H9 (cell line): Measurements from ENCODE around the gene LRP5. TPM values are rescaled to one million over a fixed set of nuclear protein-coding genes. Genes with fewer than 3 reads are reported as not detected.

Experiments used
- DNase-seq: peaks from one replicate; pipeline ENCODE4 v3.0.0-alpha.2; 2017
- H2AFZ ChIP-seq: one replicate; pipeline ENCODE4 v1.6.1; 2013; ENCODE audit warnings: mild to moderate bottlenecking, low read length, control low read depth, moderate library complexity
- H2AK5ac ChIP-seq: 2 replicates; pipeline ENCODE4 v1.6.1; 2013; ENCODE audit warnings: low read length, control low read depth, mixed read lengths; ENCODE audit not compliant: insufficient read length
- H2BK120ac ChIP-seq: one replicate; pipeline ENCODE4 v1.6.1; 2013; ENCODE audit warnings: low read depth, mild to moderate bottlenecking, low read length, control low read depth, inconsistent platforms; ENCODE audit not compliant: poor library complexity, severe bottlenecking
- H2BK12ac ChIP-seq: 2 replicates; pipeline ENCODE4 v1.6.1; 2013; ENCODE audit warnings: low read length, control low read depth, mixed read lengths, low read depth; ENCODE audit not compliant: insufficient read length
- H2BK15ac ChIP-seq: 2 replicates; pipeline ENCODE4 v1.6.1; 2013; ENCODE audit warnings: low read depth, low read length, control low read depth
- H2BK20ac ChIP-seq: one replicate; pipeline ENCODE4 v1.6.1; 2013; ENCODE audit warnings: low read depth, mild to moderate bottlenecking, low read length, control low read depth, inconsistent platforms; ENCODE audit not compliant: poor library complexity, severe bottlenecking
- H2BK5ac ChIP-seq: 2 replicates; pipeline ENCODE4 v1.6.1; 2013; ENCODE audit warnings: low read length, control low read depth, mixed read lengths; ENCODE audit not compliant: insufficient read length
- H3K14ac ChIP-seq: 2 replicates; pipeline ENCODE4 v1.6.1; 2013; ENCODE audit warnings: low read length, control low read depth; ENCODE audit not compliant: insufficient read depth
- H3K18ac ChIP-seq: 2 replicates; pipeline ENCODE4 v1.6.1; 2013; ENCODE audit warnings: low read depth, mild to moderate bottlenecking, mixed read lengths, low read length, control low read depth; ENCODE audit not compliant: insufficient read length
- H3K23ac ChIP-seq: 2 replicates; pipeline ENCODE4 v1.6.1; 2013; ENCODE audit warnings: low read length, control low read depth, mixed read lengths, low read depth; ENCODE audit not compliant: insufficient read length
- H3K23me2 ChIP-seq: 2 replicates; pipeline ENCODE4 v1.6.1; 2013; ENCODE audit warnings: low read depth, mild to moderate bottlenecking, mixed read lengths, low read length, control low read depth; ENCODE audit not compliant: insufficient read length, poor library complexity, severe bottlenecking
- H3K27ac ChIP-seq: 2 replicates; pipeline ENCODE4 v1.5.1; 2013; ENCODE audit warnings: low read length, control low read depth, mixed read lengths, low read depth; ENCODE audit not compliant: insufficient read length
- H3K27me3 ChIP-seq: 2 replicates; pipeline ENCODE4 v1.6.1; 2013; ENCODE audit warnings: low read length, control low read depth, inconsistent platforms; ENCODE audit not compliant: insufficient read depth
- H3K4ac ChIP-seq: 2 replicates; pipeline ENCODE4 v1.6.1; 2013; ENCODE audit warnings: low read depth, mild to moderate bottlenecking, control low read depth, inconsistent platforms, low read length, moderate library complexity
- H3K4me1 ChIP-seq: 2 replicates; pipeline ENCODE4 v1.6.1; 2013; ENCODE audit warnings: low read length, control low read depth, inconsistent platforms; ENCODE audit not compliant: insufficient read depth
- H3K4me2 ChIP-seq: 2 replicates; pipeline ENCODE4 v1.6.1; 2013; ENCODE audit warnings: low read length, control low read depth, mixed read lengths; ENCODE audit not compliant: insufficient read length, insufficient read depth
- H3K56ac ChIP-seq: 2 replicates; pipeline ENCODE4 v1.6.1; 2013; ENCODE audit warnings: low read depth, mild to moderate bottlenecking, mixed read lengths, low read length, control low read depth; ENCODE audit not compliant: insufficient read length
- H3K79me1 ChIP-seq: 2 replicates; pipeline ENCODE4 v1.6.1; 2013; ENCODE audit warnings: low read depth, mild to moderate bottlenecking, moderate library complexity, low read length, control low read depth, inconsistent platforms; ENCODE audit not compliant: insufficient read depth, poor library complexity, severe bottlenecking
- H3K79me2 ChIP-seq: 2 replicates; pipeline ENCODE4 v1.6.1; 2013; ENCODE audit warnings: low read length, control low read depth, inconsistent platforms; ENCODE audit not compliant: insufficient read depth
- H3K9ac ChIP-seq: 2 replicates; pipeline ENCODE4 v1.6.1; 2013; ENCODE audit warnings: low read length, control low read depth, mixed read lengths; ENCODE audit not compliant: insufficient read length; ENCODE audit errors: extremely low read depth
- H3K9me3 ChIP-seq: one replicate; pipeline ENCODE4 v1.6.1; 2013; ENCODE audit warnings: low read depth, low read length, inconsistent platforms; ENCODE audit not compliant: control insufficient read depth
- H3T11ph ChIP-seq: one replicate; pipeline ENCODE4 v1.6.1; 2013; ENCODE audit warnings: mild to moderate bottlenecking, low read length, control low read depth, inconsistent platforms
- H4K20me1 ChIP-seq: one replicate; pipeline ENCODE4 v1.6.1; 2013; ENCODE audit not compliant: control insufficient read depth, insufficient read length, insufficient read depth
- H4K5ac ChIP-seq: 2 replicates; pipeline ENCODE4 v1.6.1; 2013; ENCODE audit warnings: low read depth, mild to moderate bottlenecking, mixed read lengths, low read length, control low read depth; ENCODE audit not compliant: insufficient read length
- H4K8ac ChIP-seq: replicated peaks from 2 replicates; pipeline ENCODE4 v1.6.1; 2013; ENCODE audit warnings: low read length, control low read depth, mixed read lengths, low read depth; ENCODE audit not compliant: insufficient read length
- H4K91ac ChIP-seq: 2 replicates; pipeline ENCODE4 v1.6.1; 2013; ENCODE audit warnings: low read depth, mild to moderate bottlenecking, moderate library complexity, mixed read lengths, low read length, control low read depth; ENCODE audit not compliant: insufficient read length
- H3K27ac Mint-ChIP-seq, 3 experiments: 2 replicates in 2 of 3; 3 replicates in 1 of 3; pipeline ENCODE4 v1.8.0; 2020 to 2021; ENCODE audit warnings: mixed read lengths in 3 of 3, mild to moderate bottlenecking in 1 of 3, moderate library complexity in 1 of 3
- H3K27me3 Mint-ChIP-seq: 2 replicates; pipeline ENCODE4 v1.8.0; 2021; ENCODE audit warnings: low read depth, mild to moderate bottlenecking, moderate library complexity, mixed read lengths
- H3K36me3 Mint-ChIP-seq, 3 experiments: 2 replicates in 2 of 3; 3 replicates in 1 of 3; pipeline ENCODE4 v1.8.0; 2020 to 2021; ENCODE audit warnings: low read depth in 3 of 3, mixed read lengths in 3 of 3; ENCODE audit not compliant: insufficient read depth in 1 of 3
- H3K4me1 Mint-ChIP-seq, 2 experiments: 2 replicates each; pipeline ENCODE4 v1.8.0; 2020; ENCODE audit warnings: mixed read lengths in 2 of 2
- H3K4me3 Mint-ChIP-seq, 2 experiments: 2 replicates in 1 of 2; 3 replicates in 1 of 2; pipeline ENCODE4 v1.8.0; 2020 to 2021; ENCODE audit warnings: mild to moderate bottlenecking in 2 of 2, mixed read lengths in 2 of 2, moderate library complexity in 1 of 2
- H3K9me3 Mint-ChIP-seq, 2 experiments: 2 replicates in 1 of 2; 3 replicates in 1 of 2; pipeline ENCODE4 v1.8.0; 2020; ENCODE audit warnings: mild to moderate bottlenecking in 2 of 2, mixed read lengths in 2 of 2, moderate library complexity in 1 of 2
- CTCF ChIP-seq: fragments of 200-600 bp; sonication (generic); conservative IDR thresholded peaks from 3 replicates; pipeline ENCODE4 v1.8.0; 2021; ENCODE audit warnings: antibody characterized with exemption, mild to moderate bottlenecking
- WGBS: extraction: QIAGEN DNeasy Blood & Tissue Kit; methylation state at CpG from one replicate; pipeline ENCODE4 v1.1.7; 2013; ENCODE audit warnings: missing lambda C conversion rate, low lambda C conversion rate, mixed read lengths; ENCODE audit not compliant: insufficient read length; ENCODE audit errors: extremely low coverage; 5-methylcytosine and 5-hydroxymethylcytosine counted together
- total RNA-seq: library from RNA; stranded (reverse); gene quantifications from 2 replicates; pipeline ENCODE4 v1.2.1, GENCODE V29; 2021

LRP5 gene
- total RNA-seq, 1 experiment from 2014 or later, result 38.4 TPM

- no peaks in the 10 kb centered on the region for H3K79me1 ChIP-seq
- peak overlapping the region; percentile 66 to 89 (median 85); a peak in 2 of 7 replicates for H3K27ac Mint-ChIP-seq
- TF ChIP-seq CTCF, result no peak
- H2BK5ac ChIP-seq, result no peak overlapping the region
- H3K9me3 ChIP-seq, result no peaks in the 10 kb centered on the region
- no peaks in the 10 kb centered on the region for H3K4me1 ChIP-seq
- H3K36me3 Mint-ChIP-seq, result peaks cover 5 to 14% (median 8%) of the 10 kb centered on the region in 3 experiments; a peak in 5 of 7 replicates
- no peak overlapping the region for H4K5ac ChIP-seq
- no peak overlapping the region for H2BK15ac ChIP-seq
- no peak overlapping the region for H2BK12ac ChIP-seq
- H4K20me1 ChIP-seq, result no peaks in the 10 kb centered on the region
- no peak overlapping the region for H4K91ac ChIP-seq
- no peak overlapping the region for H2BK120ac ChIP-seq
- H2AK5ac ChIP-seq, result no peak overlapping the region
- 0 out of 4 replicates have a peak, but pooled peaks cover 0 to 2% of the 10 kb centered on the region in 2 experiments for H3K4me1 Mint-ChIP-seq
- H3K14ac ChIP-seq, result no peak overlapping the region
- H3K9me3 Mint-ChIP-seq, result no peaks in the 10 kb centered on the region
- H3K23me2 ChIP-seq, result no peaks in the 10 kb centered on the region
- H4K8ac ChIP-seq, result no peak overlapping the region
- no peaks in the 10 kb centered on the region for H3K27me3 Mint-ChIP-seq
- no peak overlapping the region for H3T11ph ChIP-seq
- H3K27me3 ChIP-seq, result no peaks in the 10 kb centered on the region
- no peak overlapping the region for H3K27ac ChIP-seq
- no peaks in the 10 kb centered on the region for H3K79me2 ChIP-seq
- no peak overlapping the region for H3K4me3 Mint-ChIP-seq
- H3K56ac ChIP-seq, result no peak overlapping the region
- H2BK20ac ChIP-seq, result no peak overlapping the region
- no CpG with 5 or more reads among the region's 12 CpGs for WGBS
- no peak overlapping the region for H3K18ac ChIP-seq
- no peak overlapping the region for H3K4me2 ChIP-seq
- no peak overlapping the region for H3K4ac ChIP-seq
- no peak overlapping the region for H3K9ac ChIP-seq
- DNase-seq, result no peak
- H2AFZ ChIP-seq, result no peak overlapping the region
- H3K23ac ChIP-seq, result no peak overlapping the region
Observed at GRCh38 chr11:68396516-68396915, 84.1 kb downstream of the LRP5 start.
